GM12864 (cell line): ENCODE data around the gene ELOB.

Source experiments
- DNase-seq: peaks from one replicate; pipeline ENCODE4 v3.0.0-alpha.2; 2011; ENCODE audit warnings: low read depth
- H3K4me3 ChIP-seq: 2 replicates; pipeline ENCODE4 v1.5.1; 2011; ENCODE audit warnings: mild to moderate bottlenecking, low read depth, low read length, control low read depth
- CTCF ChIP-seq: IDR thresholded peaks from 2 replicates; pipeline ENCODE4 v1.5.1; 2011; ENCODE audit warnings: low read depth, mild to moderate bottlenecking, moderate library complexity, low read length, control low read depth, inconsistent platforms; ENCODE audit errors: missing control alignments

Gene ELOB

GRCh38 chr16:2777231-2777902, at the start of gene ELOB:
Gene ELOB (minus strand): TSS chr16:2777280. CDS start chr16:2777239, 41 bp downstream.
- DNase-seq = peak; percentile 22
- H3K4me3 ChIP-seq = peak within 1 kb of the TSS; percentile 94
- no peak for TF ChIP-seq CTCF

- H3K4me3 ChIP-seq = no peak overlapping the region
- DNase-seq = no peak
- TF ChIP-seq CTCF = no peak
Observed at GRCh38 chr16:2825906-2826305, 48.8 kb upstream of the ELOB start.

GRCh38 chr16:2825049-2825742, 48.1 kb upstream of the ELOB start:
- no peak for DNase-seq
- TF ChIP-seq CTCF = no peak

GRCh38 chr16:2824626-2825025, 47.5 kb upstream of the ELOB start:
- H3K4me3 ChIP-seq = no peak overlapping the region
- no peak for DNase-seq

More at GRCh38 chr16:2825049-2825742, 48.1 kb upstream of the ELOB start:
- no peak overlapping the region for H3K4me3 ChIP-seq

GRCh38 chr16:2822496-2822895, 45.4 kb upstream of the ELOB start:
- no peak overlapping the region for H3K4me3 ChIP-seq
- DNase-seq = no peak
- no peak for TF ChIP-seq CTCF

More at GRCh38 chr16:2824626-2825025, 47.5 kb upstream of the ELOB start:
- TF ChIP-seq CTCF = no peak

DNA sequence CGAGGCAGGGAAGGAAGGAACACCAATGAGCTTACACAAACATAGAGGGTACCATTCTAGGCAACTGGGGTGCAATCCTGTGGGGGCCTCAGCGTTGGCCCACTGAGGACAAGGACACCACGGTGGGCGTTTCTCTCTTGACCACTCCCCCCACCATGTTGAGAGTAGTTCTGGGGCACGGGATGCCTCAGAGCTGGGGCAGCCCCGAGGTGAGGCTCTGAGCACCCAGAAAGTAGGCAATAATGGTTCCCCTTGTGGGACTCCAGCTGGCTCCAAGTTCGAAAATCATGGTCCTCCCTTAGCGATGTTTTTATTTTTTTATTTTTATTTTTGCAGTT, 45.0 kb upstream of the ELOB start:
- TF ChIP-seq CTCF = no peak
- DNase-seq = no peak
- no peak overlapping the region for H3K4me3 ChIP-seq
